ENCODE measurements around the gene SLC25A13.
"Not testable (repeated sequence)": the region's sequence is repeated elsewhere in the genome, so short reads cannot be mapped to it uniquely, and the experiment has no call there.

Gene SLC25A13

DNA sequence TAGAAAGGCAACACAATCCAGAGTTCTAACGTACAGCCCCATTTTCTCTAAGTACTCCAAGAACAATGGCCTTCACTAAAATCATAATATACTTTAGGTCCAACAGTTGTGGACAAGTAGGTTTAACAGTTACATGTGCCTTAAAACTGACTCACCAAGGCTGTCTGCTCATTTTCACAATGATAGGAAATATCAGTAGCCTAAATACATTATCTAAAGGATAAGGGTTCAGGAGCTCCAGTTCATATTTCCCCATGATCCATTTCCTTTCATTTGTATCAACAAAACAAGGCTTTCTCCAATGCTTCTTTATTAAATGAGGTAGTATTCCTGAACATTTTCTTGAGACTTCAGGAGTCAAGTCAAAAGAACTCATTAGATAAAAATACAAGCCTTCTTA lies 164.0 kb downstream of the SLC25A13 start:
- TF ChIP-seq CTCF (IDR thresholded peaks at IDR 0.05; ENCODE audit: extremely low read depth, insufficient read depth, missing control alignments) = no peak
- no peak for DNase-seq (ENCODE audit: low spot score)
- in situ Hi-C loops (cut with MboI; ENCODE audit: low pct_unique_long_range_greater_than_20kb, low sequenced_read_pairs, unreplicated experiment) = no loop called here

- in situ Hi-C loops (cut with MboI; ENCODE audit: low pct_unique_long_range_greater_than_20kb, low sequenced_read_pairs, unreplicated experiment); DNase-seq (ENCODE audit: low spot score): not testable (repeated sequence)
Measured at GRCh38 chr7:96154506-96154905, 167.4 kb downstream of the SLC25A13 start.

GRCh38 chr7:96152706-96153105 lies 169.2 kb downstream of the SLC25A13 start:
- no peak for TF ChIP-seq CTCF (IDR thresholded peaks at IDR 0.05; ENCODE audit: extremely low read depth, insufficient read depth, missing control alignments)
- DNase-seq (ENCODE audit: low spot score) = no peak
- in situ Hi-C loops (cut with MboI; ENCODE audit: low pct_unique_long_range_greater_than_20kb, low sequenced_read_pairs, unreplicated experiment) = no loop called here

DNA sequence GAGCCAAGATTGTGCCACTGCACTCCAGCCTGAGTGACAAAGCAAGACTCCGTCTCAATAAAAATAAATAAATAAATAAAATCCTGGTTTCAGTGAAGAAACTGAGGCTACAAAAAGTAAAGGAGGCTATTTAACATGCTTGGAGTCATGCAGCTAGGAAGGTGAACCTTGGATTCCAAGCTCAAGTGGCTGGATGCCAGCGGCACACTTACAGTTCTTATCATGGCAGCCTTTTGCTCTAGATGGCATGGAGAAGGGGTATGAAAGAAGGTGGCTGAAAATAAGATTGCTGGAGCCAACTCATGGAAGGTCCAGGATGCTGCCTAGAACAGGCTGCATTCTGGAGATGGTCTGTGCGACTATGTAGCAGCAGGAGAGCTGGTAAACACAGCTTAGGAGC lies 170.0 kb downstream of the SLC25A13 start:
- in situ Hi-C loops (cut with MboI; ENCODE audit: low pct_unique_long_range_greater_than_20kb, low sequenced_read_pairs, unreplicated experiment) = no loop called here
- no peak for TF ChIP-seq CTCF (IDR thresholded peaks at IDR 0.05; ENCODE audit: extremely low read depth, insufficient read depth, missing control alignments)

DNA sequence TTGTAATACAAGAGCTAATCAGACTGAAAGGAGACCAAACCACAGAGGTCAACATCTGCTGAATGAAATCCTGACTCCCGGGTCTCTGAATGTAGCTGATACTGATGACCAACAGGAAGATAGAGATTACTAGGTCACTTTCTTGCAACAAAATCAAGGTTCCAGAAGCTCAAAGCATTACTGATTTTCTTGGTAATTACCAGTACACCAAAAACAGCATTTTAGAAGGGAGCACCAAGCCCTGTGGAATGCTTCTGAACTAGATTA lies 177.7 kb downstream of the SLC25A13 start:
- no peak for DNase-seq (ENCODE audit: low spot score)
- TF ChIP-seq CTCF (IDR thresholded peaks at IDR 0.05; ENCODE audit: extremely low read depth, insufficient read depth, missing control alignments) = no peak

More for the DNA sequence above, 170.0 kb downstream of the SLC25A13 start:
- DNase-seq (ENCODE audit: low spot score) = no peak

GRCh38 chr7:96143495-96144259 lies 178.2 kb downstream of the SLC25A13 start:
- in situ Hi-C loops (cut with MboI; ENCODE audit: low pct_unique_long_range_greater_than_20kb, low sequenced_read_pairs, unreplicated experiment) = no loop called here
- TF ChIP-seq CTCF (IDR thresholded peaks at IDR 0.05; ENCODE audit: extremely low read depth, insufficient read depth, missing control alignments) = no peak
- no peak for DNase-seq (ENCODE audit: low spot score)

More for the DNA sequence above, 177.7 kb downstream of the SLC25A13 start:
- in situ Hi-C loops (cut with MboI; ENCODE audit: low pct_unique_long_range_greater_than_20kb, low sequenced_read_pairs, unreplicated experiment) = no loop called here

- in situ Hi-C loops (cut with MboI; ENCODE audit: low pct_unique_long_range_greater_than_20kb, low sequenced_read_pairs, unreplicated experiment) = no loop called here
- DNase-seq (ENCODE audit: low spot score) = no peak
- TF ChIP-seq CTCF (IDR thresholded peaks at IDR 0.05; ENCODE audit: extremely low read depth, insufficient read depth, missing control alignments) = no peak
Measured at GRCh38 chr7:96136600-96137239, 185.2 kb downstream of the SLC25A13 start.
